ENCODE measurements around the gene PACS1. TPM values are rescaled to one million over a fixed set of nuclear protein-coding genes. Genes with fewer than 3 reads are reported as not detected.

PACS1 gene
- total RNA-seq, 1 donor from 2014 or later = 49.9 TPM

- no peak overlapping the region for H3K27ac Mint-ChIP-seq
These were observed 137.7 kb downstream of the PACS1 start for GRCh38 chr11:66207816-66208215.

GRCh38 chr11:66211100-66211499, 141.0 kb downstream of the PACS1 start:
- Mint-ChIP-seq H3K27ac (no peak overlapping the region), H3K9me3 (no peaks in the 10 kb centered on the region), H3K27me3 (no peaks in the 10 kb centered on the region), H3K36me3 (peaks cover 7% of the 10 kb centered on the region), H3K4me3 (no peak overlapping the region), H3K4me1 (ENCODE audit: unreplicated experiment) (no peaks in the 10 kb centered on the region)
- TF ChIP-seq, protein P1, sequence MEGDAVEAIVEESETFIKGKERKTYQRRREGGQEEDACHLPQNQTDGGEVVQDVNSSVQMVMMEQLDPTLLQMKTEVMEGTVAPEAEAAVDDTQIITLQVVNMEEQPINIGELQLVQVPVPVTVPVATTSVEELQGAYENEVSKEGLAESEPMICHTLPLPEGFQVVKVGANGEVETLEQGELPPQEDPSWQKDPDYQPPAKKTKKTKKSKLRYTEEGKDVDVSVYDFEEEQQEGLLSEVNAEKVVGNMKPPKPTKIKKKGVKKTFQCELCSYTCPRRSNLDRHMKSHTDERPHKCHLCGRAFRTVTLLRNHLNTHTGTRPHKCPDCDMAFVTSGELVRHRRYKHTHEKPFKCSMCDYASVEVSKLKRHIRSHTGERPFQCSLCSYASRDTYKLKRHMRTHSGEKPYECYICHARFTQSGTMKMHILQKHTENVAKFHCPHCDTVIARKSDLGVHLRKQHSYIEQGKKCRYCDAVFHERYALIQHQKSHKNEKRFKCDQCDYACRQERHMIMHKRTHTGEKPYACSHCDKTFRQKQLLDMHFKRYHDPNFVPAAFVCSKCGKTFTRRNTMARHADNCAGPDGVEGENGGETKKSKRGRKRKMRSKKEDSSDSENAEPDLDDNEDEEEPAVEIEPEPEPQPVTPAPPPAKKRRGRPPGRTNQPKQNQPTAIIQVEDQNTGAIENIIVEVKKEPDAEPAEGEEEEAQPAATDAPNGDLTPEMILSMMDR (conservative IDR thresholded peaks at IDR 0.05) = no peak
- DNase-seq (ENCODE audit: extremely low spot score, unreplicated experiment) = no peak

More at GRCh38 chr11:66207816-66208215, 137.7 kb downstream of the PACS1 start:
- TF ChIP-seq, protein P1 (conservative IDR thresholded peaks at IDR 0.05) = no peak
- no peaks in the 10 kb centered on the region for H3K27me3 Mint-ChIP-seq
- H3K4me1 Mint-ChIP-seq (ENCODE audit: unreplicated experiment) = no peaks in the 10 kb centered on the region
- no peak for DNase-seq (ENCODE audit: extremely low spot score, unreplicated experiment)
- peaks cover 6% of the 10 kb centered on the region for H3K9me3 Mint-ChIP-seq
- H3K36me3 Mint-ChIP-seq = peaks cover 9% of the 10 kb centered on the region
- no peak overlapping the region for H3K4me3 Mint-ChIP-seq

DNA sequence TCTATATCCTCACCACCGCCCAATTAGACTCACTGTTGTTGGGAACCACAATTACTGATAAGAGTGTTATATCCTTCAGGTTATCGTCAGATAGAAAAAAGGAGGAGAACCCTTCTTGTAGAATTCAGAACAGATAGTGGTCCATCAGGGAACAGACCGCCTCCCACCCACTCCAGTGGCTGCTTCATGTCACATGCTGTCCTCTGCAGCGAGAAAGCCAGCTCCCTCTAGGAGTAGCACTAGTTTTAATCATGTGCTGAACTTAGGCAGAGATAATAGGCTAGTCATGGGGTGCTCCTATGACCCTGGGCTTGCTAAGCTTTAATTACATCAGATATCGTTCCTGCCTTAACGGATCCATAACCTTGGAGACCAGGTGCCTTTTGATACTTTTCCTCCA, 146.8 kb downstream of the PACS1 start:
- H3K4me3 Mint-ChIP-seq = no peak overlapping the region
- DNase-seq (ENCODE audit: extremely low spot score, unreplicated experiment) = no peak
- H3K27ac Mint-ChIP-seq = no peak overlapping the region
- H3K9me3 Mint-ChIP-seq = no peaks in the 10 kb centered on the region
- H3K36me3 Mint-ChIP-seq = peaks cover 20% of the 10 kb centered on the region
- no peaks in the 10 kb centered on the region for H3K4me1 Mint-ChIP-seq (ENCODE audit: unreplicated experiment)
- TF ChIP-seq, protein P1 (conservative IDR thresholded peaks at IDR 0.05) = no peak
- no peaks in the 10 kb centered on the region for H3K27me3 Mint-ChIP-seq

GRCh38 chr11:66218036-66218435, 148.0 kb downstream of the PACS1 start:
- H3K36me3 Mint-ChIP-seq = peaks cover 20% of the 10 kb centered on the region
- TF ChIP-seq, protein P1 (conservative IDR thresholded peaks at IDR 0.05) = no peak
- H3K27ac Mint-ChIP-seq = no peak overlapping the region
- peaks cover 6% of the 10 kb centered on the region for H3K4me1 Mint-ChIP-seq (ENCODE audit: unreplicated experiment)
- no peak overlapping the region for H3K4me3 Mint-ChIP-seq
- no peak for DNase-seq (ENCODE audit: extremely low spot score, unreplicated experiment)
- H3K27me3 Mint-ChIP-seq = no peaks in the 10 kb centered on the region
- no peaks in the 10 kb centered on the region for H3K9me3 Mint-ChIP-seq

DNA sequence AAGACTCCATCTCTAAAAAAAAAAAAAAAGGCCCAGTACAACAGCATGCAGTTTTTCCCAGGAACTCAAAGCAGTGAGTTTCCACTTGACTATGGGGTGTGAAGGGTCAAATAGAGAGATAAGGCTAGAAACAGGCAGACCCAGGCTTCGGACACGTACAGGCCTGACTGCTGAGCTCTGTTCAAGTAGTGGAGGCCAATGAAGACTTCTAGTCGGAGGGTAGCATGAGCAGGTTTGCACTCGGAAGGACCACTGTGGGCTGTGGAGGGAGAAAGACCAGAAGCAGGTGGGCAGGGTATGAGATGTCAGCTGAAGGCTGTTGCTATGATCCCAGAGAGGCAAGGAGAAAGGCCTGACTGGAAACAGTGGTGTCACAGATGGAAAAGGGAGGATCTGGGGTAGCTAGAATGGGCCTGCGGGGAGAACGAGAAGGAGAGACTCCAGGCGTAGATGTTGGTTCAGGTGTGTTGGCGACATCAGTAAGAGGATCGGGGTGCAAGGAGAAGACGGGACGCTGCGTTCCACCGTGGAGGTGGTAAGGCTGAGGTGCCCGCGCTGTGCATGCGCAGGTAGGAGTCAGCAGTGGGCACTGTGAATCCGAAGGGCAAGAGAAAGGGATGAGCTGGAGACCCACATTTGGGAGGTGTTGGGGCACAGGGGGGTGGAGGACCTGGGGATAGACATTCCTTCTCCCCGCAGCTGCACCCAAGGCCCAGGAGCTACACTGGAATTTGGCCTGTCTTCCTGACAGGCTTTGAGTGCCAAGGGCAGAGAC, 149.0 kb downstream of the PACS1 start:
- no peaks in the 10 kb centered on the region for H3K27me3 Mint-ChIP-seq
- TF ChIP-seq, protein P1 (conservative IDR thresholded peaks at IDR 0.05) = no peak
- H3K27ac Mint-ChIP-seq = peak overlapping the region; percentile 11
- DNase-seq (ENCODE audit: extremely low spot score, unreplicated experiment) = no peak
- no peak overlapping the region for H3K4me3 Mint-ChIP-seq
- no peaks in the 10 kb centered on the region for H3K9me3 Mint-ChIP-seq
- peaks cover 6% of the 10 kb centered on the region for H3K4me1 Mint-ChIP-seq (ENCODE audit: unreplicated experiment)
- peaks cover 20% of the 10 kb centered on the region for H3K36me3 Mint-ChIP-seq
